Ectodermal cell (in vitro differentiated cells): ENCODE results near the gene IFI30.
A peak's percentile ranks its signal among the peaks of the same experiment; 100 is the strongest.
"Not testable (repeated sequence)": the region's sequence is repeated elsewhere in the genome, so short reads cannot be mapped to it uniquely, and the experiment has no call there.

Experiments used
- H3K27ac ChIP-seq: 2 replicates; pipeline ENCODE4 v1.7.0; 2013; ENCODE audit warnings: mild to moderate bottlenecking, low read depth, low read length; ENCODE audit not compliant: insufficient read depth, poor library complexity, severe bottlenecking
- H3K27me3 ChIP-seq: 2 replicates; pipeline ENCODE4 v1.7.0; 2013; ENCODE audit warnings: mild to moderate bottlenecking, low read length; ENCODE audit not compliant: insufficient read depth, control insufficient read depth, poor library complexity, severe bottlenecking
- H3K36me3 ChIP-seq: one replicate; pipeline ENCODE4 v1.7.0; 2013; ENCODE audit warnings: low read length; ENCODE audit not compliant: control insufficient read depth, insufficient read depth
- H3K4me1 ChIP-seq: one replicate; pipeline ENCODE4 v1.7.0; 2013; ENCODE audit warnings: low read length; ENCODE audit not compliant: control insufficient read depth, insufficient read depth
- H3K4me3 ChIP-seq: 2 replicates; pipeline ENCODE4 v1.7.0; 2013; ENCODE audit warnings: low read depth, low read length, control low read depth; ENCODE audit not compliant: insufficient read depth
- H3K9me3 ChIP-seq: 2 replicates; pipeline ENCODE4 v1.7.0; 2013; ENCODE audit warnings: mild to moderate bottlenecking, low read length, moderate library complexity; ENCODE audit not compliant: control insufficient read depth
- WGBS, 2 experiments: methylation state at CpG; one replicate each; pipeline ENCODE4 v1.1.7; 2013; ENCODE audit warnings: missing lambda C conversion rate in 2 of 2; 5-methylcytosine and 5-hydroxymethylcytosine counted together

IFI30 gene

DNA sequence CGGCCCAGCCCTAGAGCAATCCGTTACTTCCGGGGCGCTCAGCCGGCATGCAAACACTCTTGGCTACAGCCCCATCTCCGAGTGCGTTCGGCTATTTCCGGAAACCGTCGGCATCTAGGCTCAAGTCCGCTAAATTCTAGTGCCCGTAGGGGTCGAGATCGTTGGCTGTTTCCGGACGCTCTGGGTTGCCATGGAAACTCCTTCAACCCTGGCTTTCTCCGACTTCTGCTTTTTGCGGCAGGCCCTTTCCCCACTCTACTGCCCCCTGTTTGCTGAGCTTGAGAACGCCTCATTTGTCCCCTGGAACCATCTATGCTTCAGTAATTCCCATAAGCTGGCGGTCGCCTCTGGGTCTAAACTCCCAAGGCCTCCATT is 21.2 kb upstream of the IFI30 start:
- Histone ChIP-seq H3K27ac (peak overlapping the region; percentile 99), H3K4me3 (peak overlapping the region; percentile 70), H3K9me3 (no peaks in the 10 kb centered on the region), H3K27me3 (no peaks in the 10 kb centered on the region), H3K4me1 (peaks cover 12% of the 10 kb centered on the region), H3K36me3 (no peaks in the 10 kb centered on the region)
- WGBS, 2 experiments, result 1% methylated on average over 22 of the region's 22 CpGs

DNA sequence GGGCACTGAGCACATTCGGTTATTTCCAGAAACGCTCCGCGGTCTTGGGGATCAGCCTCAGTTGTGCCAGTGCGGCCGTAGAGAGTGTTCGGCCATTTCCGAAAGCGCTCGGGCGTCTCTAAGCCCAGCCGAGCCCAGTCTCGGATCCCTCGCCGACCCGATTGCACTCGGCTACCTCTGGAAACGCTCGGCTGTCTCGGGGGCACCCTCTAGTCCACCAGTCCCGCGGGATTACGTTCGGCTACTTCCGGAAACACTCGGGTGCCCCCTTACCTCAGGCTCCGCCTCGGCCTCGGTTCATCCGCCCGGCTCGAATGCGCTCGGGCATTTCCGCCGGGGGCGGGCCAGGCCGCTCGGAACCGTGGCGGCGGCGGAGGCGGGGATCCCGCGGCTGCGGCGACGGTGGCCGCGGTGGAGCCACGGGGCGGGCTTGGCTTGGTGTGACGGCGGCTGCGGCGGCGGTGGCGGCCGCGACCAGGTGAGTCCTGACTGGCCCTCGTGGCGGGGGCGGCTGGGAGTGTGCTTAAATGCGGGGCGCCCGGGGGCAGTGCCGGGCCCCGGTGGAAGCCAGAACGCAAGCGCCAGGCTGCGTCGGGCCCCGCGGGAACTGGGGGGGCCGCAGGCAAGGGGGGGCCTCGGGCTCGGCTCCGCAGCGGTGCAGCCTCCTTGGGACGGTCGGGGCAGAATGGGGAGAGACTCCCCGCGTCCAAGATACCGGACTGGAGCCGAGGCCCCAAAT is 20.6 kb upstream of the IFI30 start, which contains the start of gene PIK3R2:
Gene PIK3R2, plus strand, starts transcription at position 347 of the 739 bp plus-strand sequence. CDS start 2,717 bp downstream, outside the sequence.
- peaks cover 15% of the 10 kb centered on the region for H3K4me1 ChIP-seq
- H3K4me3 ChIP-seq, result peak within 1 kb of the TSS; percentile 70
- H3K27ac ChIP-seq, result peak within 1 kb of the TSS; percentile 99
- H3K27me3 ChIP-seq, result no peaks in the 10 kb centered on the region
- 0% methylated on average over 86 of the region's 86 CpGs for whole genome bisulfite sequencing, 2 experiments
- H3K9me3 ChIP-seq, result no peaks in the 10 kb centered on the region
- no peaks in the 10 kb centered on the region for H3K36me3 ChIP-seq

DNA sequence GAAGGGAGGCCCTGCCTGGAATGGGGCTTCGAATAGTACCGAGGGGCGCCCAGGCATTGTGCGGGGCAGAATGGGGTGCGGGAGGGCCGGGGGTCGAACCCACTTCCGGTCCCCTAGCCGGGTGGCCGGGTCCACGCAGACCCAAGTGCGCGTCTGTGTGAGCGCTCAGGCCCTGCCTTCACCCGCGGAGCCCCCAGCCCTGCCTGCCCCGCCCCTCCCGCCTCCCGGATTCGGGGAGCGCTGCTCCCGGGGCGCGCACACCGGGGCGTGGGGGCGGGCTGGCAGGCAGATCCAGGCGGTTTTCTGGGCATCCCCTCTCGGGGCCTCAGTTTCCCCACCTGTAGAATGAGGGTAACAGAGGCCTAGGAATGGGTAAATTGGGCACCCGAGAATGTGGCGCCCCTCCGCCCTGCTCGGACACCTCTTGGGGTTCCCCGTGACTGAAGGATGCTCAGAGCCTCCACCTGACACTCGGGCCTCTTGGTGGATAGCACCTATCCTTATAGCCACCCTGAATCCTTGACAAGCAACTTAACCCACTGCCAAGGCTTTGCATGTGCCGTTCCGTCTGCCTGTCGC is 20.0 kb upstream of the IFI30 start:
- H3K9me3 ChIP-seq, result no peaks in the 10 kb centered on the region
- H3K27me3 ChIP-seq, result no peaks in the 10 kb centered on the region
- WGBS, 2 experiments, result 2 to 3% methylated on average over 38 of the region's 38 CpGs
- H3K27ac ChIP-seq, result peak overlapping the region; percentile 16
- H3K4me1 ChIP-seq, result peaks cover 15% of the 10 kb centered on the region
- peak overlapping the region; percentile 70 for H3K4me3 ChIP-seq
- H3K36me3 ChIP-seq, result no peaks in the 10 kb centered on the region

DNA sequence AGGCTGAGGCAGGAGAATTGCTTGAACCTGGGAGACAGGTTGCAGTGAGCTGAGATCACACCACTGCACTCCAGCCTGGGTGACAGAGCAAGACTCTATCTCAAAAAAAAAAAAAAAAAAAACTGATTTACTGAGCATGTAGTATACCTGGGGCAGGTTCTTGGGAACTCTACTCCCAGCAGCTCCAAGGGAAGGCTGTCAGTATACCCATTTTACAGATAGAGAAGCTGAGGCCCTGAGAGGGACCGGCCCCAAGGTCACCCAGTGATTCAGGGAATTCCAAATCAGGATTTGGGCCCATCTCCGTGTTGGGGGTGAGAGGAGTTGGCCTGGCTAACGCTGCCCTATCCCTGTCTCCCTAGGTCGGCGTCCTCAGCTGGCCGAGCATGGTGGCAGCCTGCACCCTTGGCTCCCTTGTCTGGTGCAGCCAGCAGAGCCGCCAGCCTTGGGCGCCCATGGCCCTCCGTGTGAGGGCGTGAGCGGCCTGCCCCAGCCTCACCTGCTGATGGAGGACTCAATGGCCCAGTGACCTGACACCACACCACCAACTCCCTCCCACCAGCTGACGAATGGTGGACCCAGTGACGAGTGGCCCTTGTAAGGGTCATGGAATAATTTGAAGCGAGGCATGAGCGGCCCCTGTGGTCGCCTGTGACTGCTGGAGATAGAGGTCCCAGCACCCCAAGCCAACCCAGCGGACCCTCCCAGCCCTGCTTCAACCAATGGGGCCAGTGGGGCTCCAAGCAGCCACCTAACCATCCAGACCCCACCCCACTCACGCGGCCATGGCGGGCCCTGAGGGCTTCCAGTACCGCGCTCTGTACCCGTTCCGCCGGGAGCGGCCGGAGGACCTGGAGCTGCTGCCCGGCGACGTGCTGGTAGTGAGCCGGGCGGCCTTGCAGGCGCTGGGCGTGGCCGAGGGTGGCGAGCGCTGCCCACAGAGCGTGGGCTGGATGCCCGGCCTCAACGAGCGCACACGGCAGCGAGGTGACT is 18.2 kb upstream of the IFI30 start:
- 95 to 96% methylated on average over 43 of the region's 43 CpGs for WGBS, 2 experiments
- Histone ChIP-seq H3K4me3 (no peak overlapping the region), H3K36me3 (no peaks in the 10 kb centered on the region)

DNA sequence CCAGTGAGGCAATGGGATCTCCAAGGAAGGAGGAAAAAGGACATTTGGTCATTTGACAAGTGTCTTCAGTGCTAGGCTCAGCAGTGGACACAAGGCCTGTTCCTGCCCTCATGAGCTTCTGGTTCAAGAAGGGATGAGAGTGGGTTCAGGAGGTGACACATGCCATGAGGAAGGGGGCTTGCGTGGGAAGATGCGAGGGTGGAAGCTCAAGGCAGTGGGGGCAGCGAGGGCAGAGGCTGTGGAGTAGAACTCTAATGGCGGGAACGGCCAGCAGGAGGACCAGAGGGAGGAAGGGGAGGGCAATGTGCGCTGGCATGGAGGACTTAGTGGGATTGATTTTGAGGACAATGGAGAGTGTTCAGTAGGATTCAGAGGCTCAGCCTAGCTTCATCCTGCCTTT is 17.3 kb upstream of the IFI30 start:
- Histone ChIP-seq H3K4me3 (no peak overlapping the region), H3K36me3 (no peaks in the 10 kb centered on the region), H3K27me3 (no peaks in the 10 kb centered on the region), H3K9me3 (no peaks in the 10 kb centered on the region), H3K4me1 (peaks cover 15% of the 10 kb centered on the region), H3K27ac (no peak overlapping the region)
- 92 to 95% methylated on average over 6 of the region's 6 CpGs for WGBS, 2 experiments

More for the DNA sequence above, 18.2 kb upstream of the IFI30 start:
- Histone ChIP-seq H3K27ac (no peak overlapping the region), H3K27me3 (no peaks in the 10 kb centered on the region), H3K9me3 (no peaks in the 10 kb centered on the region), H3K4me1 (peaks cover 15% of the 10 kb centered on the region)

DNA sequence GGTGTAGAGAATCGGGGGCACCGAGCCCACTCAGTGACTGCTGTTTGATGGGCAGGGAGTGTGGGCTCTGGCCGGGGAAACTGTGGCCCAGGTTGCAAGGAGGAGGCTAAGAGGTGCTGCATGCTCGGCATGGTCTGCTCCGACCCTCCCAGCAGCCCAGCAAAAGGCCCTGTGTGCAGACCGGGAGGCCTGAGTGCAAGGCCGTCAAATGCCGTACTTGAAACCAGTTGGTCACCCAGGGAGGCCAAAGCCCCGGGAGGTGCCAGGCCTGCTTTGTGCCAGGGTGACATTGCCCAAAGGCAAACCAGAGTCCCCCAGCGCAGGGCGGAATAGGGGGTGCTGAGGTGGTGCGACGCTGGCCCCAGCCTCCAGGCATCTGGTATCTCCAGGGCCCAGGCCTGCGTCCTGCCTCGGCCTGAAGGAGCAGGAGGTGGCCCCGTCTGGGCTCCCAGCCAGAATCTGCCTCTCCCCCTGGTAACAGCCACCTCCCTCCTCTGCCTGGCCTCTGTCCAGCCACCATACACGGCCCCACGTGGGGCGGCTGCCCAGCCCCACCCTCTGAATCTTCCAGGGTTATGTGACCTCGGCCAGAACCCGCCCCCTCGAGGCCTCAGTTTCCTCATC is 16.7 kb upstream of the IFI30 start:
- peaks cover 20% of the 10 kb centered on the region for H3K4me1 ChIP-seq
- H3K27me3 ChIP-seq, result no peaks in the 10 kb centered on the region
- 89 to 90% methylated on average over 22 of the region's 22 CpGs for WGBS, 2 experiments
- H3K9me3 ChIP-seq, result no peaks in the 10 kb centered on the region
- peaks cover 4% of the 10 kb centered on the region for H3K36me3 ChIP-seq
- peak overlapping the region; percentile 50 for H3K27ac ChIP-seq
- no peak overlapping the region for H3K4me3 ChIP-seq

DNA sequence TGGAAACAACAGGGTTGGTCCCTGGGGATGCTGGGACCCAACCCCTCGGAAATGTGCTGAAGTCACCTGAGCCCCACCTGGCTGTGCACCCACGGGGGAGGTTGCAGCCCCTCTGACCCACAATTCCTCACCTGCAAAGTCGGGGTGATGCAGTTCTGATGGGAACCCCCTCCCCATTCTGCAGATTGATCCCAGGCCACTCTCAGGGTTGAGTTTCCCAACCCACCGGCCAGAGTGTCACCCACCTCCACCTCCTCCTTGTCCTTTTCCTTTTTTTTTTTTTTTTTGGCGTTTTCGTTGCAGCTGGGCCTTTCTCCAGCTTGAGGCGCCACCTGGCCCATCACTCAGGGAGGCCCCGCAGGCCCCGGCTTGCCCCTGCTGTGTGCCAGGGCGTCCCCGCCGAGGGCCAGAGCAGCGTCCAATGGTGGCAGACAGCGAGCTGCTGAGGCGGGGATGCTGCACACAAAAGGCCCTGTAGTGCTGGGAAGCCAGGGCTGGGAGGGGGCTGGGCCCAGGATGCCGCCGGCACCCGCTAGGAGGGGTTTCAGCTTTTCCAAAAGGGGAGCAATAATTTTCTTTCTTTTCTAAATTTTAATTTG is 16.0 kb upstream of the IFI30 start:
- Histone ChIP-seq H3K27ac (peak overlapping the region; percentile 50), H3K9me3 (no peaks in the 10 kb centered on the region), H3K36me3 (peaks cover 10% of the 10 kb centered on the region), H3K27me3 (no peaks in the 10 kb centered on the region), H3K4me1 (peaks cover 20% of the 10 kb centered on the region), H3K4me3 (no peak overlapping the region)
- 25 to 26% methylated on average over 18 of the region's 18 CpGs for WGBS, 2 experiments

DNA sequence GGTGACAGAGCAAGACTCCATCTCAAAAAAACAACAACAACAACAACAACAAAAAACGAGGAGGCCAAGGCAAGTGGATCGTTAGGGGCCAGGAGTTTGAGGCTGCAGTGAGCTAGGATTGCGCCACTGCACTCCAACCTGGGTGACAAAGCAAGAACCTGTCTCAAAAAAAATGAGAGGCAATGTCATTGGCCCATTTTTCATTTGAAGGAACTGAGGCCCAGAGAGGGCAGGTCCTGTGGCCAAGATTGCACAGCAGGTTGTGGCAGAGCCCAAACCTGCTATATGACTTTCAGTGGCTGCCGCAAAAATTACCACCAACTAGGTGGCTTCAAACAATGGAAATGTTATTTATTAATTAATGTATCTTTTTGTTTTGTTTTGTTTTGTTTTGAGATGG is 15.1 kb upstream of the IFI30 start:
- H3K36me3 ChIP-seq, result peaks cover 17% of the 10 kb centered on the region

DNA sequence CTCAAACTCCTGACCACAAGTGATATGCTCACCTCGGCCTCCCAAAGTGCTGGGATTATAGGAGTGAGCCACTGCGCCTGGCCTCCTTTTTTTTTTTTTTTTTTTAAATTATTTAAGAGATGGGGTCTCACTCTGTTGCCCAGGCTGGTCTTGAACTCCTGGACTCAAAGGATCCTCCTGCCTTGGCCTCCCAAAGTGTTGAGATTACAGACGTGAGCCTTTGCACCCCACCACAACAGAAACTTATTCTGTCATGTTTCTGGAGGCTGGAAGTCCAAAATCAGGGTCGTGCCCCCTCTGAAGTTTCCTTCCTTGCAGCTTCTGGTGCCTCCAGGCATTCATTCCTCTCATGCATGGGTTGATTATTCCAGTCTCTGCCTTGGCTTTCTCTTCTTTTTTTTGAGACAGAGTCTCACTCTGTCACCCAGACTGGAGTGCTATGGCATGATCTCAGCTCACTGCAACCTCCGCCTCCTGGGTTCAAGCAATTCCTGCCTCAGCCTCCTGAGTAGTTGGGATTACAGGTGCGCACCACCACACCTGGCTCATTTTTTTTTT is 14.5 kb upstream of the IFI30 start:
- H3K27me3 ChIP-seq, H3K4me3 ChIP-seq, H3K9me3 ChIP-seq, H3K27ac ChIP-seq: not testable (repeated sequence)
- 94% methylated on average over 5 to 6 of the region's 6 CpGs for WGBS, 2 experiments
- peaks cover 21% of the 10 kb centered on the region for H3K36me3 ChIP-seq
- peaks cover 18% of the 10 kb centered on the region for H3K4me1 ChIP-seq

More for the DNA sequence above, 15.1 kb upstream of the IFI30 start:
- Histone ChIP-seq H3K27me3 (no peaks in the 10 kb centered on the region), H3K9me3 (no peaks in the 10 kb centered on the region), H3K4me1 (peaks cover 20% of the 10 kb centered on the region), H3K4me3 (no peak overlapping the region), H3K27ac (no peak overlapping the region)
- 81 to 97% methylated on average over 4 of the region's 4 CpGs for WGBS, 2 experiments
